Mesendoderm (in vitro differentiated cells): ENCODE measurements around the gene DNAJC6.

Experiments
- DNase-seq: peaks from one replicate; pipeline ENCODE4 v3.0.0; 2013
- H2AK5ac ChIP-seq: 2 replicates; pipeline ENCODE4 v1.6.1; 2013; ENCODE audit warnings: low read length, inconsistent platforms
- H2BK120ac ChIP-seq: 2 replicates; pipeline ENCODE4 v1.6.1; 2013; ENCODE audit warnings: low read depth, mild to moderate bottlenecking, low read length, moderate library complexity, mixed read lengths
- H2BK15ac ChIP-seq: replicated peaks from 2 replicates; pipeline ENCODE4 v1.6.1; 2013; ENCODE audit warnings: low read depth, mild to moderate bottlenecking, moderate library complexity
- H2BK5ac ChIP-seq: 2 replicates; pipeline ENCODE4 v1.6.1; 2013; ENCODE audit warnings: low read length, inconsistent platforms
- H3K18ac ChIP-seq: 2 replicates; pipeline ENCODE4 v1.6.1; 2013; ENCODE audit warnings: mild to moderate bottlenecking, low read length, mixed read lengths
- H3K23ac ChIP-seq: one replicate; pipeline ENCODE4 v1.6.1; 2013; ENCODE audit warnings: low read length
- H3K27ac ChIP-seq: 2 replicates; pipeline ENCODE4 v1.5.1; 2013; ENCODE audit warnings: low read depth, mild to moderate bottlenecking, inconsistent platforms, low read length, moderate library complexity
- H3K27me3 ChIP-seq: 2 replicates; pipeline ENCODE4 v1.6.1; 2013; ENCODE audit warnings: low read length, control low read depth, mild to moderate bottlenecking, inconsistent platforms; ENCODE audit not compliant: insufficient read depth, poor library complexity
- H3K36me3 ChIP-seq: 2 replicates; pipeline ENCODE4 v1.6.1; 2013; ENCODE audit warnings: low read length, inconsistent platforms; ENCODE audit not compliant: control insufficient read depth, insufficient read depth
- H3K4ac ChIP-seq: one replicate; pipeline ENCODE4 v1.6.1; 2013; ENCODE audit warnings: low read depth, mild to moderate bottlenecking, low read length, moderate library complexity
- H3K4me1 ChIP-seq: 2 replicates; pipeline ENCODE4 v1.6.1; 2013; ENCODE audit warnings: low read depth, low read length, inconsistent platforms; ENCODE audit not compliant: control insufficient read depth
- H3K4me2 ChIP-seq: 2 replicates; pipeline ENCODE4 v1.6.1; 2013; ENCODE audit warnings: low read length
- H3K4me3 ChIP-seq: 2 replicates; pipeline ENCODE4 v1.5.1; 2013; ENCODE audit warnings: mild to moderate bottlenecking, low read length
- H3K56ac ChIP-seq: one replicate; pipeline ENCODE4 v1.6.1; 2013; ENCODE audit warnings: low read length
- H3K79me1 ChIP-seq: 2 replicates; pipeline ENCODE4 v1.6.1; 2013; ENCODE audit warnings: low read length, inconsistent platforms
- H3K79me2 ChIP-seq: 2 replicates; pipeline ENCODE4 v1.6.1; 2013; ENCODE audit warnings: mild to moderate bottlenecking, low read length; ENCODE audit not compliant: control insufficient read depth, insufficient read depth
- H3K9ac ChIP-seq: 2 replicates; pipeline ENCODE4 v1.6.1; 2013; ENCODE audit warnings: low read length, inconsistent platforms
- H4K5ac ChIP-seq: one replicate; pipeline ENCODE4 v1.6.1; 2013; ENCODE audit warnings: low read length
- H4K8ac ChIP-seq: one replicate; pipeline ENCODE4 v1.6.1; 2013; ENCODE audit warnings: low read depth, mild to moderate bottlenecking, control low read depth, low read length, moderate library complexity
- WGBS: extraction: QIAGEN DNeasy Blood & Tissue Kit; methylation state at CpG from one replicate; pipeline ENCODE4 v1.1.7; 2013; ENCODE audit warnings: low lambda C conversion rate, missing lambda C conversion rate; ENCODE audit not compliant: insufficient coverage; ENCODE audit errors: extremely low coverage; 5-methylcytosine and 5-hydroxymethylcytosine counted together

The DNAJC6 gene

GRCh38 chr1:65265296-65265650, 44.1 kb upstream of the DNAJC6 start:
- Histone ChIP-seq H3K27me3 (no peaks in the 10 kb centered on the region), H3K27ac (no peak overlapping the region), H3K9ac (no peak overlapping the region), H3K23ac (no peak overlapping the region), H3K18ac (peak overlapping the region; percentile 75), H3K4me1 (peaks cover 2% of the 10 kb centered on the region), H4K8ac (no peak overlapping the region), H4K5ac (no peak overlapping the region), H3K56ac (peak overlapping the region; percentile 79), H3K79me1 (no peaks in the 10 kb centered on the region), H3K79me2 (no peaks in the 10 kb centered on the region), H3K4me2 (peak overlapping the region; percentile 59), H2BK5ac (no peak overlapping the region), H2BK15ac (no peak overlapping the region), H2BK120ac (no peak overlapping the region), H3K4me3 (no peak overlapping the region), H3K36me3 (no peaks in the 10 kb centered on the region), H2AK5ac (no peak overlapping the region), H3K4ac (no peak overlapping the region)
- no CpG with 5 or more reads among the region's 7 CpGs for WGBS
- no peak for DNase-seq

- H3K18ac ChIP-seq: peak overlapping the region; percentile 75
- H3K27me3 ChIP-seq: no peaks in the 10 kb centered on the region
- H4K8ac ChIP-seq: peak overlapping the region; percentile 16
- peak overlapping the region; percentile 59 for H3K9ac ChIP-seq
- H3K23ac ChIP-seq: no peak overlapping the region
- peak overlapping the region; percentile 68 for H2BK120ac ChIP-seq
- DNase-seq: peak; percentile 86
- peak overlapping the region; percentile 59 for H3K4me2 ChIP-seq
- no peak overlapping the region for H2BK5ac ChIP-seq
- no peak overlapping the region for H4K5ac ChIP-seq
- no peaks in the 10 kb centered on the region for H3K79me1 ChIP-seq
- H3K4me3 ChIP-seq: no peak overlapping the region
- no peak overlapping the region for H2BK15ac ChIP-seq
- H3K56ac ChIP-seq: peak overlapping the region; percentile 79
- peaks cover 2% of the 10 kb centered on the region for H3K4me1 ChIP-seq
- H3K79me2 ChIP-seq: no peaks in the 10 kb centered on the region
- H3K36me3 ChIP-seq: no peaks in the 10 kb centered on the region
- no peak overlapping the region for H3K27ac ChIP-seq
- no CpG with 5 or more reads among the region's 59 CpGs for WGBS
- H3K4ac ChIP-seq: peak overlapping the region; percentile 48
- H2AK5ac ChIP-seq: no peak overlapping the region
These were observed 43.5 kb upstream of the DNAJC6 start for GRCh38 chr1:65265651-65266351.

- H2AK5ac ChIP-seq: no peak overlapping the region
- no peak overlapping the region for H3K23ac ChIP-seq
- no peaks in the 10 kb centered on the region for H3K79me2 ChIP-seq
- H3K36me3 ChIP-seq: no peaks in the 10 kb centered on the region
- H3K4me3 ChIP-seq: no peak overlapping the region
- H2BK5ac ChIP-seq: no peak overlapping the region
- WGBS: no CpG with 5 or more reads among the region's 1 CpG
- no peak overlapping the region for H2BK120ac ChIP-seq
- no peaks in the 10 kb centered on the region for H3K79me1 ChIP-seq
- H3K18ac ChIP-seq: no peak overlapping the region
- H3K27ac ChIP-seq: no peak overlapping the region
- DNase-seq: no peak
- no peak overlapping the region for H3K9ac ChIP-seq
- H3K56ac ChIP-seq: no peak overlapping the region
- H2BK15ac ChIP-seq: no peak overlapping the region
- no peak overlapping the region for H4K5ac ChIP-seq
- no peak overlapping the region for H3K4me2 ChIP-seq
- H4K8ac ChIP-seq: no peak overlapping the region
- no peak overlapping the region for H3K4ac ChIP-seq
- peaks cover 2% of the 10 kb centered on the region for H3K4me1 ChIP-seq
- H3K27me3 ChIP-seq: no peaks in the 10 kb centered on the region
These were observed 42.9 kb upstream of the DNAJC6 start for GRCh38 chr1:65266476-65266875.

GRCh38 chr1:65267271-65267670, 42.1 kb upstream of the DNAJC6 start:
- no peaks in the 10 kb centered on the region for H3K79me1 ChIP-seq
- peaks cover 2% of the 10 kb centered on the region for H3K4me1 ChIP-seq
- H2BK5ac ChIP-seq: no peak overlapping the region
- H3K18ac ChIP-seq: no peak overlapping the region
- H3K56ac ChIP-seq: no peak overlapping the region
- no peaks in the 10 kb centered on the region for H3K79me2 ChIP-seq
- DNase-seq: no peak
- no peak overlapping the region for H3K4me3 ChIP-seq
- no peak overlapping the region for H4K5ac ChIP-seq
- no peak overlapping the region for H3K27ac ChIP-seq
- H2AK5ac ChIP-seq: no peak overlapping the region
- no peak overlapping the region for H2BK120ac ChIP-seq
- WGBS: no CpG with 5 or more reads among the region's 4 CpGs
- no peaks in the 10 kb centered on the region for H3K27me3 ChIP-seq
- no peak overlapping the region for H3K4ac ChIP-seq
- H2BK15ac ChIP-seq: no peak overlapping the region
- no peak overlapping the region for H3K23ac ChIP-seq
- H3K36me3 ChIP-seq: no peaks in the 10 kb centered on the region
- no peak overlapping the region for H3K4me2 ChIP-seq
- H4K8ac ChIP-seq: no peak overlapping the region
- no peak overlapping the region for H3K9ac ChIP-seq

GRCh38 chr1:65267683-65268082, 41.7 kb upstream of the DNAJC6 start:
- H3K36me3 ChIP-seq: no peaks in the 10 kb centered on the region

GRCh38 chr1:65269612-65270011, 39.7 kb upstream of the DNAJC6 start:
- no peaks in the 10 kb centered on the region for H3K27me3 ChIP-seq
- no peak overlapping the region for H2BK120ac ChIP-seq
- H2BK5ac ChIP-seq: no peak overlapping the region
- H3K4me2 ChIP-seq: no peak overlapping the region
- no peak for DNase-seq
- H3K4me1 ChIP-seq: no peaks in the 10 kb centered on the region
- no CpG with 5 or more reads among the region's 2 CpGs for WGBS
- no peak overlapping the region for H2AK5ac ChIP-seq
- H3K18ac ChIP-seq: no peak overlapping the region
- no peaks in the 10 kb centered on the region for H3K79me2 ChIP-seq
- H4K5ac ChIP-seq: no peak overlapping the region
- H4K8ac ChIP-seq: no peak overlapping the region
- no peak overlapping the region for H3K23ac ChIP-seq
- H3K56ac ChIP-seq: no peak overlapping the region
- H3K9ac ChIP-seq: no peak overlapping the region
- H3K27ac ChIP-seq: no peak overlapping the region
- H2BK15ac ChIP-seq: no peak overlapping the region
- H3K4ac ChIP-seq: no peak overlapping the region
- H3K36me3 ChIP-seq: no peaks in the 10 kb centered on the region
- no peak overlapping the region for H3K4me3 ChIP-seq
- H3K79me1 ChIP-seq: no peaks in the 10 kb centered on the region

More at GRCh38 chr1:65267683-65268082, 41.7 kb upstream of the DNAJC6 start:
- peak; percentile 61 for DNase-seq
- H3K56ac ChIP-seq: no peak overlapping the region
- H3K23ac ChIP-seq: no peak overlapping the region
- no peak overlapping the region for H2AK5ac ChIP-seq
- no peak overlapping the region for H3K27ac ChIP-seq
- no peak overlapping the region for H4K8ac ChIP-seq
- no peaks in the 10 kb centered on the region for H3K79me1 ChIP-seq
- H3K18ac ChIP-seq: no peak overlapping the region
- H4K5ac ChIP-seq: no peak overlapping the region
- no peaks in the 10 kb centered on the region for H3K27me3 ChIP-seq
- peaks cover 2% of the 10 kb centered on the region for H3K4me1 ChIP-seq
- no CpG with 5 or more reads among the region's 1 CpG for WGBS
- H2BK120ac ChIP-seq: no peak overlapping the region
- H3K79me2 ChIP-seq: no peaks in the 10 kb centered on the region
- H3K4ac ChIP-seq: no peak overlapping the region
- H3K9ac ChIP-seq: no peak overlapping the region
- no peak overlapping the region for H2BK5ac ChIP-seq
- H3K4me3 ChIP-seq: no peak overlapping the region
- no peak overlapping the region for H3K4me2 ChIP-seq
- H2BK15ac ChIP-seq: no peak overlapping the region
